RWPE2 (cell line): ENCODE data around the gene FRMD4B.
A peak's percentile ranks its signal among the peaks of the same experiment; 100 is the strongest.

ENCODE experiments used
- ATAC-seq: fragments of 200-7000 bp; cut with Tn5 transposase; 3 replicates; pipeline ENCODE4 v1.9.1; 2021; ENCODE audit warnings: low read depth
- DNase-seq: peaks from one replicate; pipeline ENCODE4 v3.0.0-alpha.2; 2020; ENCODE audit warnings: low spot score
- H3K27ac ChIP-seq: fragments of 450-650 bp; 2 replicates; pipeline ENCODE4 v1.5.1; 2017; ENCODE audit warnings: mild to moderate bottlenecking; ENCODE audit not compliant: poor library complexity, severe bottlenecking
- H3K27me3 ChIP-seq: fragments of 250-450 bp; sonication (Bioruptor Pico); 2 replicates; pipeline ENCODE4 v1.5.1; 2021; ENCODE audit warnings: mild to moderate bottlenecking, moderate library complexity; ENCODE audit not compliant: insufficient read depth, poor library complexity, severe bottlenecking
- H3K36me3 ChIP-seq: fragments of 250-450 bp; sonication (Bioruptor Pico); 2 replicates; pipeline ENCODE4 v1.5.1; 2020; ENCODE audit warnings: low read depth, mild to moderate bottlenecking, moderate library complexity
- H3K4me1 ChIP-seq: fragments of 250-450 bp; sonication (Bioruptor Pico); 2 replicates; pipeline ENCODE4 v1.5.1; 2021; ENCODE audit warnings: mild to moderate bottlenecking, moderate library complexity; ENCODE audit not compliant: insufficient read depth, poor library complexity, severe bottlenecking
- H3K4me3 ChIP-seq: fragments of 250-450 bp; sonication (Bioruptor Pico); 2 replicates; pipeline ENCODE4 v1.5.1; 2021; ENCODE audit warnings: mild to moderate bottlenecking, moderate library complexity; ENCODE audit not compliant: severe bottlenecking
- H3K9me3 ChIP-seq: fragments of 250-450 bp; sonication (Bioruptor Pico); 2 replicates; pipeline ENCODE4 v1.5.1; 2021; ENCODE audit warnings: mild to moderate bottlenecking, moderate library complexity; ENCODE audit not compliant: severe bottlenecking
- TF ChIP-seq, protein P1 (sequence below): fragments of 450-650 bp; IDR thresholded peaks from one replicate; pipeline ENCODE4 v1.5.1; 2017; ENCODE audit warnings: mild to moderate bottlenecking, moderate library complexity; ENCODE audit not compliant: poor library complexity, severe bottlenecking

FRMD4B gene

DNA sequence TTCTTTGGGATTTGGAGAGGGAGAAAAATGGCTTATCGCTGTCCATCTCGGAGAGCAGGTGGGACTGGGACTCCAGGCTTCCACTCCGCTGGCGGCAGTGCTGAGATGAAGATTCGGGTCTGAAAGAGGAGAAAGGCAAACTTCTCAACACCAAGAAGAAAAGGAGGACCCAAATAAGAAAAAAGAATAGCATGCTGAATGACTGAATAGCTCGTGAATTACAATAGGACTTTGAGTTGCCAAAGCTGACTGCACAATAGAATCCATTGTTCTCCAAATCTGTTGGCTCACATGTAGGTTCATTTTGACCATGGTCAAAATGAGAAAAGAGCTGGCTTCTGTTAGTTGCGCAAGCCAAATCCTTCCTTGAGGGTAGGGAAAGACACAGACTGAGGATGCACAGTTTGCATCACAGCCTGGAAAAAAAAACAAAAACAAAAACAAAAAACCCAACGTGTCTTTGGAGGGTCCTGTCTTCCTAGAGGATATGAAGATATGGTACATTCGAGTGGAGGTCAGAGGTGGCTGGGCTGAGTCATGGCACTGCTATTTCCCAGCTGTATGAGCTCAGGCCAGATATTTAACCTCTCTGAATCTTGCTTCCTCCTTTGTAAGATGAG, 204.2 kb downstream of the FRMD4B start:
- DNase-seq (no peak), ATAC-seq (peak; percentile 54; the same call in 2 of the 3 replicates)
- Histone ChIP-seq H3K27me3 (no peaks in the 10 kb centered on the region), H3K36me3 (peaks cover 84% of the 10 kb centered on the region), H3K4me1 (peaks cover 24% of the 10 kb centered on the region), H3K9me3 (no peaks in the 10 kb centered on the region), H3K4me3 (no peak overlapping the region), H3K27ac (peak overlapping the region; percentile 64)
- TF ChIP-seq, protein P1, sequence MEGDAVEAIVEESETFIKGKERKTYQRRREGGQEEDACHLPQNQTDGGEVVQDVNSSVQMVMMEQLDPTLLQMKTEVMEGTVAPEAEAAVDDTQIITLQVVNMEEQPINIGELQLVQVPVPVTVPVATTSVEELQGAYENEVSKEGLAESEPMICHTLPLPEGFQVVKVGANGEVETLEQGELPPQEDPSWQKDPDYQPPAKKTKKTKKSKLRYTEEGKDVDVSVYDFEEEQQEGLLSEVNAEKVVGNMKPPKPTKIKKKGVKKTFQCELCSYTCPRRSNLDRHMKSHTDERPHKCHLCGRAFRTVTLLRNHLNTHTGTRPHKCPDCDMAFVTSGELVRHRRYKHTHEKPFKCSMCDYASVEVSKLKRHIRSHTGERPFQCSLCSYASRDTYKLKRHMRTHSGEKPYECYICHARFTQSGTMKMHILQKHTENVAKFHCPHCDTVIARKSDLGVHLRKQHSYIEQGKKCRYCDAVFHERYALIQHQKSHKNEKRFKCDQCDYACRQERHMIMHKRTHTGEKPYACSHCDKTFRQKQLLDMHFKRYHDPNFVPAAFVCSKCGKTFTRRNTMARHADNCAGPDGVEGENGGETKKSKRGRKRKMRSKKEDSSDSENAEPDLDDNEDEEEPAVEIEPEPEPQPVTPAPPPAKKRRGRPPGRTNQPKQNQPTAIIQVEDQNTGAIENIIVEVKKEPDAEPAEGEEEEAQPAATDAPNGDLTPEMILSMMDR: no peak

DNA sequence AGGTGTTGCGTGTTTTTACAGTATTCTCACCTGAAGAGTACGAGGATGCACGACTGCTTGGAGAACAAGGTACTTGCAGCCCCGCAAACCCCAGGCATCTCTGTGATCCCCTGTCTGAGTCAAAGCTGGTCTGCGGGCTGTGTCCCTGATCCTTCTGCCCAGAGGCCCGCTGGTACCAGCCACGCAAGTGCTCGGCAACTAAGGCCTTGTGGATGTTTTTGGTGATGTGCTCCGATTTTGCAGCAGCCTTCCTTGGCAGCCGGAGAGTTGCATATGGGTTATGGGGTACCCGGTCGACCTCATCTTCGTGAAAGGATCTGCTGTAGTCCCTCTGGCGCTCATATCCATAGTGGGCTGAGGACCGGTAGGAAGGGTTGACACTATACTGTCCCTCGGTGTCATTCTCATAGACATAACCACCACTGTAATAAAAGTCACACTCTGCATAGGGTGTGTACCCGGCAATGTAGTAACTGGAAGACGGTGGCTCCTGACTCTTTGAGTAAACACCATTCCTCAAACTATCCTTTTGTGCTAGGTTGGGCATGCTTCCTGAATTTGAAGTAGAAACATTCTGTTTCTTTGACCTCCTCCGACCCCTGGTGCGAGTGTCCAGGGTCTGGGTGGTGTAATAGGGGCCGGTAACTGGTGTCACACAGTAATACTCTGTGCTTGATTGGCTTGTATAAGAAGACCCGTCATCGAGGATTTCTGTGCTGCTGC, 204.9 kb downstream of the FRMD4B start:
- no peak for ATAC-seq
- Histone ChIP-seq H3K36me3 (peaks cover 84% of the 10 kb centered on the region), H3K9me3 (no peaks in the 10 kb centered on the region), H3K27me3 (no peaks in the 10 kb centered on the region), H3K4me3 (no peak overlapping the region), H3K4me1 (peaks cover 24% of the 10 kb centered on the region), H3K27ac (peak overlapping the region; percentile 64)
- TF ChIP-seq, protein P1: no peak
- no peak for DNase-seq

DNA sequence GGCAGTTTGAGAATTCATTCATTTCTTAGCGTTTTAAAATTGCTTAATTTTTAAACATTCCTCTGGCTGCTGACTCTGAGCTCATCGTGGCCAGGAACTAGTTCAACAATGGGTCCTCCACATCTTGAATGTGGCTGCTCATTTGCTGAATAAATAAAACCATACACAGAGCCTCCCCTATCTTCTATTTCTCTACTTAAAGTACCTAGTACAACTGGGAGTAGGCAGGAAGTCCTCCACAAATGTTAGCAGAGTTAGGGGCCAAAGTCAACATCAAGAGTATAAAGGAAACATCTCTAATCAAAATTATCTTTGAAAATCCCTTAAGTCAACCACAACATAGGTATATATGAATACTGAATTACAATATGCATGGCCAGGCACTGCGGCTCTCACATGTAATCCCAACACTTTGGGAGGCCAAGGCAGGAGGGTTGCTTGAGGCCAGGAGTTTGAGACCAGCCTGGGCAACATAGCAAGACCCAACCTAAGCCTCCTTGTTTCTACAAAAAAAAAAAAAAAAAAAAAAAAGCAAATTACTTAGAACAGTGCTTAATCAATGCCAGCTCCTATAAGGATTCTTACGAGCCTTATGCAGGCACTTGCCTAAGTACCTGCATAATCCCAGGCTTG, 206.0 kb downstream of the FRMD4B start:
- Histone ChIP-seq H3K36me3 (peaks cover 81% of the 10 kb centered on the region), H3K27ac (peak overlapping the region; percentile 41), H3K4me3 (no peak overlapping the region), H3K9me3 (no peaks in the 10 kb centered on the region), H3K4me1 (peaks cover 24% of the 10 kb centered on the region), H3K27me3 (no peaks in the 10 kb centered on the region)
- DNase-seq: no peak
- ATAC-seq: no peak
- TF ChIP-seq, protein P1: no peak

DNA sequence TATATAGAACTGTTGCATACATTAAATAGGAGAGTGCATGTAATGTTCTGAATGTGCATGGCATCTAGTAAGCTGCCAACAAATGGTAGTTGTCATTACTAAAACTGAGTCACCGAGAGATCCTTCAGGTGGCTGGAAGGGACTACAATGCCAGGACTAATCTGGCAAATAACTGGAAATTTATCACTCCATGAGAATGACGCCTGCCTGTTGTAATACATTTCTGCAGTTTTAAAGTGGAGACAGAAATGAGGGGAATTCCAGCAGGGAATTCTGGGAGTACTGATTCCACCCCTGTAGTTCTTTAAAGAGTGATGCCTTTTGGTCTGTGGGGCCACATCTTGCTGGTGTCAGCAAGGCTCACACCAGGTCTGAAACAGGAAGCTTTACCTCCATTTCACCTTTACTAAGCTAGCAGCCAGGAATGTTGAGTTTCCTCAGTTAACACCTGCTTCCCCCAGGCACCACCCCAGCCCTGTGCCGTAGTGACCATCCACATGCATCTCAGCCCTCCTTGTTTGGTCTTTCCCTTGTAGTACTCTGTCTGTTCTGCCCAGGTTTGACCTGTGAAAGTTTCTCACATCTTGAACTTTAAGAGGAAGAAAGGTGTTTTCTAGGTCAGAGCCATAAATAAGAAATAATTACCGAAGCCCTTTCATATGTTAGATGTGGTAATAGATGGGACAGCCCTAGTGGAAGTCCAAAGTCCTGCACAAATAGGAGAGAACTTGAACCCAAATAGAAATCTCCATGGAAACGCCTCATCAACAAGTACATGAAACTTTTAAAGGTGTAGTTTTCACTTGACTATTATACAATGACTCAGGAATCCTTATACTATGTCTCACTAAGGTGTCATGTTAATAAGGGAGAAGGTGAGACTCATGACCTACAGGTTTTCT, 206.8 kb downstream of the FRMD4B start:
- H3K4me1 ChIP-seq: peaks cover 24% of the 10 kb centered on the region
- H3K27ac ChIP-seq: peak overlapping the region; percentile 41
- TF ChIP-seq, protein P1: no peak
- peaks cover 81% of the 10 kb centered on the region for H3K36me3 ChIP-seq
- H3K4me3 ChIP-seq: no peak overlapping the region
- H3K9me3 ChIP-seq: no peaks in the 10 kb centered on the region
- peak; percentile 69 for ATAC-seq
- no peak for DNase-seq
- no peaks in the 10 kb centered on the region for H3K27me3 ChIP-seq
